SK-N-SH treated with all-trans-retinoic acid at 6 μM for 48 hours (cell line): ENCODE data around the gene KDSR.

Experiments used
- ATAC-seq: fragments of 200-7000 bp; cut with Tn5 transposase; 3 replicates; pipeline ENCODE4 v1.9.1; 2020; ENCODE audit warnings: mild to moderate bottlenecking, moderate library complexity
- ARNTL ChIP-seq: fragments of 450-650 bp; formaldehyde crosslinking; IDR thresholded peaks from 2 replicates; pipeline ENCODE4 v1.5.0; 2020; ENCODE audit warnings: low read depth, mild to moderate bottlenecking, moderate library complexity, borderline replicate concordance
- BACH2 ChIP-seq: fragments of 250-450 bp; sonication (Bioruptor Pico); IDR thresholded peaks from 2 replicates; pipeline ENCODE4 v1.9.0; 2021; ENCODE audit warnings: mild to moderate bottlenecking, borderline replicate concordance
- CSDC2 ChIP-seq: fragments of 250-450 bp; sonication (Bioruptor Pico); IDR thresholded peaks from 2 replicates; pipeline ENCODE4 v1.5.0; 2020; ENCODE audit warnings: mild to moderate bottlenecking, moderate library complexity
- ESRRG ChIP-seq: fragments of 250-450 bp; sonication (Bioruptor Pico); IDR thresholded peaks from 2 replicates; pipeline ENCODE4 v1.6.1; 2021; ENCODE audit warnings: mild to moderate bottlenecking
- GLIS3 ChIP-seq: fragments of 250-450 bp; sonication (Bioruptor Pico); IDR thresholded peaks from 2 replicates; pipeline ENCODE4 v1.5.0; 2020; ENCODE audit warnings: mild to moderate bottlenecking, moderate library complexity
- ISL1 ChIP-seq: fragments of 250-450 bp; sonication (Bioruptor Pico); IDR thresholded peaks from 2 replicates; pipeline ENCODE4 v2.1.2; 2022; ENCODE audit warnings: mild to moderate bottlenecking, moderate library complexity
- OSR1 ChIP-seq: fragments of 250-450 bp; sonication (Bioruptor Pico); IDR thresholded peaks from 2 replicates; pipeline ENCODE4 v1.8.0; 2022; ENCODE audit warnings: moderate library complexity, mild to moderate bottlenecking, inconsistent platforms
- PPARA ChIP-seq: fragments of 250-450 bp; sonication (Bioruptor Pico); IDR thresholded peaks from 2 replicates; pipeline ENCODE4 v1.5.0; 2020; ENCODE audit warnings: mild to moderate bottlenecking, borderline replicate concordance
- SNAI2 ChIP-seq: fragments of 250-450 bp; sonication (Bioruptor Pico); IDR thresholded peaks from 2 replicates; pipeline ENCODE4 v1.5.0; 2020; ENCODE audit warnings: mild to moderate bottlenecking, moderate library complexity
- TCF4 ChIP-seq: fragments of 250-450 bp; sonication (Bioruptor Pico); IDR thresholded peaks from 2 replicates; pipeline ENCODE4 v1.8.0; 2021; ENCODE audit warnings: mild to moderate bottlenecking, moderate library complexity, borderline replicate concordance
- TOX ChIP-seq: fragments of 250-450 bp; sonication (Bioruptor Pico); IDR thresholded peaks from 2 replicates; pipeline ENCODE4 v1.8.0; 2021; ENCODE audit warnings: mild to moderate bottlenecking, moderate library complexity, borderline replicate concordance
- ZC3H10 ChIP-seq: fragments of 250-450 bp; sonication (Bioruptor Pico); IDR thresholded peaks from 2 replicates; pipeline ENCODE4 v1.5.1; 2021; ENCODE audit warnings: mild to moderate bottlenecking, moderate library complexity
- ZFP3 ChIP-seq: fragments of 250-450 bp; sonication (Bioruptor Pico); IDR thresholded peaks from 2 replicates; pipeline ENCODE4 v1.5.0; 2020; ENCODE audit warnings: mild to moderate bottlenecking, moderate library complexity
- ZFP30 ChIP-seq: fragments of 450-650 bp; formaldehyde crosslinking; IDR thresholded peaks from 2 replicates; pipeline ENCODE4 v1.5.0; 2022; ENCODE audit warnings: mild to moderate bottlenecking, moderate library complexity
- ZNF565 ChIP-seq: fragments of 450-650 bp; formaldehyde crosslinking; conservative IDR thresholded peaks from 2 replicates; pipeline ENCODE4 v1.5.0; 2020; ENCODE audit warnings: low read depth, mild to moderate bottlenecking, moderate library complexity
- ZNF70 ChIP-seq: fragments of 450-650 bp; formaldehyde crosslinking; IDR thresholded peaks from 2 replicates; pipeline ENCODE4 v1.5.0; 2020; ENCODE audit warnings: mild to moderate bottlenecking, moderate library complexity
- ZNF8 ChIP-seq: fragments of 450-650 bp; formaldehyde crosslinking; IDR thresholded peaks from 2 replicates; pipeline ENCODE4 v1.5.0; 2020; ENCODE audit warnings: mild to moderate bottlenecking, moderate library complexity
- TF ChIP-seq, protein P1 (sequence below): fragments of 250-450 bp; sonication (Bioruptor Pico); IDR thresholded peaks from 2 replicates; pipeline ENCODE4 v1.5.0; 2020; ENCODE audit warnings: mild to moderate bottlenecking, moderate library complexity
- TF ChIP-seq, protein P2 (sequence below): fragments of 250-450 bp; sonication (Bioruptor Pico); IDR thresholded peaks from 2 replicates; pipeline ENCODE4 v1.8.0; 2021; ENCODE audit warnings: low read depth, mild to moderate bottlenecking, moderate library complexity, borderline replicate concordance
- TF ChIP-seq, protein P3 (sequence below): fragments of 250-450 bp; sonication (Bioruptor Pico); IDR thresholded peaks from 2 replicates; pipeline ENCODE4 v1.5.1; 2020; ENCODE audit warnings: low read depth, mild to moderate bottlenecking, moderate library complexity
- TF ChIP-seq, protein P4 (sequence below): fragments of 250-450 bp; sonication (Bioruptor Pico); IDR thresholded peaks from 2 replicates; pipeline ENCODE4 v1.5.1; 2021; ENCODE audit warnings: mild to moderate bottlenecking, moderate library complexity

The KDSR gene

DNA sequence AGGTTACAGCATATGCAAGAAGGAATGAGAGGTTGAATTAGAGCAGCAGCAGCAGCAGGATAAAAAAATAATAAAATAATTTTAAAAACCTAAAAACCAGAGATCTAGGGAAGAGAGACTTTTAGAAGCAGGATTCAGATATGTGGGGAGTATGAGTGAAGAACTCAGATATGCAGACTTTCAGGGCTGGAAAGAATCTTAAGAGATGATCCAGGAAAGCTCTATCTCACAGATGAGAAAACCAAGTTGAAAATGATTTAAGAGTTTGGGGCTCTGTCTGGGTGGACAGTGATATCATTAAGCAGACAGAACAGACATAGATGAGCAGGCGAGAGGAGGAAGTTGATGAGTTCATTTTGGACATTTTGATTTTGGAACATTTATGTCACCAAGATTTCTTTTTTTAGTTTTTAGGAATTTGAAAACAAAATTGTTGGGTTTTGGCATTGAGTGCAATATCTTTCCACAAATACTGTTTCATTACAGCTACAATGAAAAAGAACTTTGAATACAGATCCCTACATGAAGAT lies 79.2 kb downstream of the KDSR start:
- TF ChIP-seq TCF4 (CRISPR knock-in tag): no peak
- no peak for TF ChIP-seq ZNF8 (CRISPR knock-in tag)
- ATAC-seq: no peak

DNA sequence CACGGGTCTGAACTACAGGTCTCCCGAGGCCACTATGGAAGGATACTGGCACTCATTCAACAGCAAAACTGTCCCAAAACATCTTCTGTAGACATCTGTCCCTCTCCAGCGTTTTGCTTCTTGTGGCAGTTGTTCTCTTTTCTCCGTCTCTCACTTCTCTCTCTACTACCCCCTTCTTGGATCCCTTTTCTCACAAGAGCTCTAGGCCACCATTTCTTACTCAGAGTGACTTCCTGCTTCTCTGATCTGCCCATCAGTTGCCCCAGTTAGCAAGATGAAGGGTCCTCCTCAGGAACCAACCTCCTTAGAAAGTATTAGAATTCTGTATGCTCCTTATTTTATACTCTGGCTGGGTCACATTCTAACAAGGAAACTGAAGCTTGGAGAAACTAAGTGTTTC lies 80.1 kb downstream of the KDSR start:
- TF ChIP-seq, protein P1, sequence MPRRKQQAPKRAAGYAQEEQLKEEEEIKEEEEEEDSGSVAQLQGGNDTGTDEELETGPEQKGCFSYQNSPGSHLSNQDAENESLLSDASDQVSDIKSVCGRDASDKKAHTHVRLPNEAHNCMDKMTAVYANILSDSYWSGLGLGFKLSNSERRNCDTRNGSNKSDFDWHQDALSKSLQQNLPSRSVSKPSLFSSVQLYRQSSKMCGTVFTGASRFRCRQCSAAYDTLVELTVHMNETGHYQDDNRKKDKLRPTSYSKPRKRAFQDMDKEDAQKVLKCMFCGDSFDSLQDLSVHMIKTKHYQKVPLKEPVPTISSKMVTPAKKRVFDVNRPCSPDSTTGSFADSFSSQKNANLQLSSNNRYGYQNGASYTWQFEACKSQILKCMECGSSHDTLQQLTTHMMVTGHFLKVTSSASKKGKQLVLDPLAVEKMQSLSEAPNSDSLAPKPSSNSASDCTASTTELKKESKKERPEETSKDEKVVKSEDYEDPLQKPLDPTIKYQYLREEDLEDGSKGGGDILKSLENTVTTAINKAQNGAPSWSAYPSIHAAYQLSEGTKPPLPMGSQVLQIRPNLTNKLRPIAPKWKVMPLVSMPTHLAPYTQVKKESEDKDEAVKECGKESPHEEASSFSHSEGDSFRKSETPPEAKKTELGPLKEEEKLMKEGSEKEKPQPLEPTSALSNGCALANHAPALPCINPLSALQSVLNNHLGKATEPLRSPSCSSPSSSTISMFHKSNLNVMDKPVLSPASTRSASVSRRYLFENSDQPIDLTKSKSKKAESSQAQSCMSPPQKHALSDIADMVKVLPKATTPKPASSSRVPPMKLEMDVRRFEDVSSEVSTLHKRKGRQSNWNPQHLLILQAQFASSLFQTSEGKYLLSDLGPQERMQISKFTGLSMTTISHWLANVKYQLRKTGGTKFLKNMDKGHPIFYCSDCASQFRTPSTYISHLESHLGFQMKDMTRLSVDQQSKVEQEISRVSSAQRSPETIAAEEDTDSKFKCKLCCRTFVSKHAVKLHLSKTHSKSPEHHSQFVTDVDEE (CRISPR knock-in tag): no peak
- TF ChIP-seq GLIS3 (CRISPR knock-in tag) (no peak), TOX (CRISPR knock-in tag) (no peak), ISL1 (no peak), SNAI2 (CRISPR knock-in tag) (no peak), ZC3H10 (CRISPR knock-in tag) (no peak), ESRRG (CRISPR knock-in tag) (no peak), CSDC2 (no peak), ZFP3 (CRISPR knock-in tag) (no peak), TCF4 (CRISPR knock-in tag) (no peak), ZNF565 (no peak), ZNF70 (CRISPR knock-in tag) (no peak), PPARA (no peak)
- TF ChIP-seq, protein P2, sequence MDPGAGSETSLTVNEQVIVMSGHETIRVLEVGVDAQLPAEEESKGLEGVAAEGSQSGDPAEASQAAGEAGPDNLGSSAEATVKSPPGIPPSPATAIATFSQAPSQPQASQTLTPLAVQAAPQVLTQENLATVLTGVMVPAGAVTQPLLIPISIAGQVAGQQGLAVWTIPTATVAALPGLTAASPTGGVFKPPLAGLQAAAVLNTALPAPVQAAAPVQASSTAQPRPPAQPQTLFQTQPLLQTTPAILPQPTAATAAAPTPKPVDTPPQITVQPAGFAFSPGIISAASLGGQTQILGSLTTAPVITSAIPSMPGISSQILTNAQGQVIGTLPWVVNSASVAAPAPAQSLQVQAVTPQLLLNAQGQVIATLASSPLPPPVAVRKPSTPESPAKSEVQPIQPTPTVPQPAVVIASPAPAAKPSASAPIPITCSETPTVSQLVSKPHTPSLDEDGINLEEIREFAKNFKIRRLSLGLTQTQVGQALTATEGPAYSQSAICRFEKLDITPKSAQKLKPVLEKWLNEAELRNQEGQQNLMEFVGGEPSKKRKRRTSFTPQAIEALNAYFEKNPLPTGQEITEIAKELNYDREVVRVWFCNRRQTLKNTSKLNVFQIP (CRISPR knock-in tag): no peak
- TF ChIP-seq, protein P3, sequence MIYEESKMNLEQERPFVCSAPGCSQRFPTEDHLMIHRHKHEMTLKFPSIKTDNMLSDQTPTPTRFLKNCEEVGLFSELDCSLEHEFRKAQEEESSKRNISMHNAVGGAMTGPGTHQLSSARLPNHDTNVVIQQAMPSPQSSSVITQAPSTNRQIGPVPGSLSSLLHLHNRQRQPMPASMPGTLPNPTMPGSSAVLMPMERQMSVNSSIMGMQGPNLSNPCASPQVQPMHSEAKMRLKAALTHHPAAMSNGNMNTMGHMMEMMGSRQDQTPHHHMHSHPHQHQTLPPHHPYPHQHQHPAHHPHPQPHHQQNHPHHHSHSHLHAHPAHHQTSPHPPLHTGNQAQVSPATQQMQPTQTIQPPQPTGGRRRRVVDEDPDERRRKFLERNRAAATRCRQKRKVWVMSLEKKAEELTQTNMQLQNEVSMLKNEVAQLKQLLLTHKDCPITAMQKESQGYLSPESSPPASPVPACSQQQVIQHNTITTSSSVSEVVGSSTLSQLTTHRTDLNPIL: no peak
- no peak for ATAC-seq

DNA sequence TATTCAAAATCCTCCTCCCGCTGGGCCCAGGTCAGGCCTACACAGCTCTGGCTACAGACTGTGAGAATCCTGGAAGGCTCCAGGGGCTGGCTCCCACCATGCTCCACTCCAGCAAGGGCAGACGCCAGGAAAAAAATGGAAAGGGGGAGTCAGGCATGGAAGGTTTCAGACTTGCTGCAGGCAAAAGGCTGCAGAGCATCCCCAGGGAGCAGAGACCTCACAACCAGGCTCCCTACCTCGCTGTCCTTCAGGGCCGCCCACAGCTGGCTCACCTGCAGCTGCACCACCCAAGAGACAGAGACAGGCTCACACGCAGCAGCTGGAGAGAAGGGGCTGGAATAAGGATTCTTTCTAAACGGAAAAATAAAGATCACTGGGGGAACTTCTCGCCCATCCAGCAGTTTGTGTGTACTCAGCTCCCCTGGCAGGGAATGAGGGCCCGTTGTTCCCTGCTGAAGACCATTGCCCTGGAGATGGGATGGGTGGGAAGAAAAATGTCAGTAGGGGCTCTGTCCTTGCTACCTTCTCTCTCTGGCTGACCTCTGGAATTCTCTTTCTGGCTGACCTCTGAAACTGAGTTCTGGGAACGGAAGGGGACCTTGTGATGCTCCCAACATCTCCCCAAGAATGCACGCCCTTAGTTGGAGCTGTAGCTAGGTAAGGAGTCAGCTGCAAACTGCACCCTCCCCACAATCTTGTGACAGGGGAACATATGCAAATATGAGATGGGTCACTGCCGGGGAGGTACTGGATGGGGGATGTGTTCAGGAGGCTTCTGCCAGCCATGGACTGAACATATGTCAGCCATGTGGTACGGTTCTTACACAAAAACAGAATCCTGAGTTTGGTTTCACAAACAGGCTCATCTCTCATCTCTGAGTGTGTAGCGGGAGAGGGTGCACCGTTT lies 81.9 kb downstream of the KDSR start:
- ATAC-seq: no peak
- TF ChIP-seq, protein P4, sequence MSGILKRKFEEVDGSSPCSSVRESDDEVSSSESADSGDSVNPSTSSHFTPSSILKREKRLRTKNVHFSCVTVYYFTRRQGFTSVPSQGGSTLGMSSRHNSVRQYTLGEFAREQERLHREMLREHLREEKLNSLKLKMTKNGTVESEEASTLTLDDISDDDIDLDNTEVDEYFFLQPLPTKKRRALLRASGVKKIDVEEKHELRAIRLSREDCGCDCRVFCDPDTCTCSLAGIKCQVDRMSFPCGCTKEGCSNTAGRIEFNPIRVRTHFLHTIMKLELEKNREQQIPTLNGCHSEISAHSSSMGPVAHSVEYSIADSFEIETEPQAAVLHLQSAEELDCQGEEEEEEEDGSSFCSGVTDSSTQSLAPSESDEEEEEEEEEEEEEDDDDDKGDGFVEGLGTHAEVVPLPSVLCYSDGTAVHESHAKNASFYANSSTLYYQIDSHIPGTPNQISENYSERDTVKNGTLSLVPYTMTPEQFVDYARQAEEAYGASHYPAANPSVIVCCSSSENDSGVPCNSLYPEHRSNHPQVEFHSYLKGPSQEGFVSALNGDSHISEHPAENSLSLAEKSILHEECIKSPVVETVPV (CRISPR knock-in tag): no peak
- TF ChIP-seq ZNF70 (CRISPR knock-in tag) (no peak), ARNTL (no peak), PPARA (no peak), ISL1 (no peak), TCF4 (CRISPR knock-in tag) (no peak), ZNF565 (no peak), CSDC2 (no peak), ZFP30 (no peak), BACH2 (CRISPR knock-in tag) (no peak), SNAI2 (CRISPR knock-in tag) (no peak), OSR1 (CRISPR knock-in tag) (no peak), ESRRG (CRISPR knock-in tag) (no peak), TOX (CRISPR knock-in tag) (no peak), ZFP3 (CRISPR knock-in tag) (no peak)
- TF ChIP-seq, protein P2 (CRISPR knock-in tag): no peak
- TF ChIP-seq, protein P1 (CRISPR knock-in tag): no peak
- TF ChIP-seq, protein P3: no peak
